GM23338 (cell line): ENCODE measurements around the gene BAZ1B. TPM values are rescaled to one million over a fixed set of nuclear protein-coding genes. Genes with fewer than 3 reads are reported as not detected.

Experiments used
- ATAC-seq: fragments of 200-7000 bp; cut with Tn5 transposase; 3 replicates; pipeline ENCODE4 v1.9.1; 2020
- DNase-seq: peaks from one replicate; pipeline ENCODE4 v3.0.0-alpha.2; 2015; ENCODE audit warnings: low spot score
- H2AFZ ChIP-seq: fragments of 200-600 bp; sonication (generic); 2 replicates; pipeline ENCODE4 v1.8.0; 2016; ENCODE audit warnings: antibody characterized with exemption, mild to moderate bottlenecking, moderate library complexity
- H3F3A ChIP-seq: fragments of 200-600 bp; sonication (generic); replicated peaks from 2 replicates; pipeline ENCODE4 v1.8.0; 2017; ENCODE audit warnings: antibody characterized with exemption, mixed run types, low read depth
- H3K27ac ChIP-seq: fragments of 200-600 bp; sonication (generic); 2 replicates; pipeline ENCODE4 v1.6.1; 2016; ENCODE audit warnings: low read depth
- H3K27me3 ChIP-seq: fragments of 200-600 bp; sonication (generic); 2 replicates; pipeline ENCODE4 v1.8.0; 2016; ENCODE audit warnings: mild to moderate bottlenecking, mixed run types, moderate library complexity; ENCODE audit not compliant: insufficient read depth
- H3K36me3 ChIP-seq: fragments of 200-600 bp; sonication (generic); 2 replicates; pipeline ENCODE4 v1.8.0; 2016; ENCODE audit warnings: mild to moderate bottlenecking; ENCODE audit not compliant: insufficient read depth
- H3K4me1 ChIP-seq: fragments of 200-600 bp; sonication (generic); 2 replicates; pipeline ENCODE4 v1.8.0; 2016; ENCODE audit warnings: mild to moderate bottlenecking, moderate library complexity; ENCODE audit not compliant: insufficient read depth
- H3K4me2 ChIP-seq: fragments of 200-600 bp; sonication (generic); 2 replicates; pipeline ENCODE4 v1.7.1; 2017; ENCODE audit warnings: mixed run types
- H3K4me3 ChIP-seq: fragments of 200-600 bp; sonication (generic); 2 replicates; pipeline ENCODE4 v1.6.1; 2016; ENCODE audit warnings: mixed run types
- H3K79me2 ChIP-seq: fragments of 200-600 bp; sonication (generic); replicated peaks from 2 replicates; pipeline ENCODE4 v1.8.0; 2017; ENCODE audit warnings: mild to moderate bottlenecking; ENCODE audit not compliant: insufficient read depth
- H3K9me2 ChIP-seq: fragments of 200-600 bp; sonication (generic); 2 replicates; pipeline ENCODE4 v1.8.0; 2017; ENCODE audit not compliant: insufficient read depth
- H4K20me1 ChIP-seq: fragments of 200-600 bp; sonication (generic); replicated peaks from 2 replicates; pipeline ENCODE4 v1.8.0; 2017; ENCODE audit warnings: mild to moderate bottlenecking; ENCODE audit not compliant: insufficient read depth
- H3K27ac Mint-ChIP-seq: 2 replicates; pipeline ENCODE4 v1.8.0; 2020; ENCODE audit warnings: inconsistent platforms, mild to moderate bottlenecking, moderate library complexity, mixed read lengths
- H3K27me3 Mint-ChIP-seq: 3 replicates; pipeline ENCODE4 v1.8.0; 2022; ENCODE audit warnings: low read depth, mild to moderate bottlenecking, moderate library complexity, mixed read lengths, inconsistent platforms; ENCODE audit not compliant: insufficient read depth, poor library complexity
- H3K36me3 Mint-ChIP-seq: 3 replicates; pipeline ENCODE4 v1.8.0; 2021; ENCODE audit warnings: low read depth, mild to moderate bottlenecking, inconsistent platforms, moderate library complexity, mixed read lengths
- H3K4me1 Mint-ChIP-seq: 3 replicates; pipeline ENCODE4 v1.8.0; 2020; ENCODE audit warnings: mild to moderate bottlenecking, inconsistent platforms, mixed read lengths
- H3K4me3 Mint-ChIP-seq: 3 replicates; pipeline ENCODE4 v1.8.0; 2021; ENCODE audit warnings: moderate library complexity, mild to moderate bottlenecking, inconsistent platforms, mixed read lengths
- H3K9me3 Mint-ChIP-seq: 3 replicates; pipeline ENCODE4 v1.8.0; 2020; ENCODE audit warnings: moderate library complexity, mild to moderate bottlenecking, inconsistent platforms, mixed read lengths
- CREB1 ChIP-seq: fragments of 250-450 bp; sonication (Bioruptor Pico); IDR thresholded peaks from 2 replicates; pipeline ENCODE4 v1.5.0; 2020; ENCODE audit warnings: low read depth, mild to moderate bottlenecking, moderate library complexity
- CTCF ChIP-seq, 2 experiments: fragments of 200-600 bp in 1 of 2; sonication (generic) in 1 of 2; conservative IDR thresholded peaks; 2 replicates each; pipeline versions ENCODE4 v1.5.1 to v1.6.1; 2016 to 2017; ENCODE audit warnings: antibody characterized with exemption in 2 of 2, low read depth in 2 of 2, mild to moderate bottlenecking in 2 of 2, moderate library complexity in 1 of 2
- EZH2 ChIP-seq: fragments of 200-600 bp; sonication (generic); IDR thresholded peaks from one replicate; pipeline ENCODE4 v1.8.0; 2017; ENCODE audit warnings: antibody characterized with exemption, mild to moderate bottlenecking, low read depth; ENCODE audit not compliant: unreplicated experiment
- EZH2phosphoT487 ChIP-seq: fragments of 200-600 bp; sonication (generic); IDR thresholded peaks from one replicate; pipeline ENCODE4 v1.8.1; 2018; ENCODE audit warnings: antibody characterized with exemption; ENCODE audit not compliant: unreplicated experiment
- JUNB ChIP-seq: IDR thresholded peaks from one replicate; pipeline ENCODE4 v1.6.1; 2016; ENCODE audit warnings: antibody characterized with exemption; ENCODE audit not compliant: unreplicated experiment
- NANOG ChIP-seq: IDR thresholded peaks from 2 replicates; pipeline ENCODE4 v1.6.1; 2016; ENCODE audit warnings: antibody characterized with exemption, borderline replicate concordance
- POLR2AphosphoS5 ChIP-seq: IDR thresholded peaks from 2 replicates; pipeline ENCODE4 v1.6.1; 2016; ENCODE audit warnings: antibody characterized with exemption, low read depth
- STAT1 ChIP-seq: IDR thresholded peaks from one replicate; pipeline ENCODE4 v1.6.1; 2016; ENCODE audit warnings: antibody characterized with exemption; ENCODE audit not compliant: unreplicated experiment
- ZNF114 ChIP-seq: fragments of 250-450 bp; sonication (Bioruptor Pico); IDR thresholded peaks from 2 replicates; pipeline ENCODE4 v1.5.0; 2020; ENCODE audit warnings: mild to moderate bottlenecking, moderate library complexity
- ZNF331 ChIP-seq: fragments of 250-450 bp; sonication (Bioruptor Pico); IDR thresholded peaks from 2 replicates; pipeline ENCODE4 v1.5.0; 2020; ENCODE audit warnings: low read depth, mild to moderate bottlenecking, moderate library complexity
- polyA plus RNA-seq: library from polyadenylated mRNA; unstranded; fragments of >200 nt; fragmentation: Nextera tagmentation; extraction: Ambion mirVana; gene quantifications from 2 replicates; pipeline ENCODE4 v1.2.1, GENCODE V29; 2016
- total RNA-seq: library from RNA; depleted of rRNA; stranded (reverse); fragments of >200 nt; shearing (Covaris generic); gene quantifications from 2 replicates; pipeline ENCODE4 v1.2.3, GENCODE V29; 2014
- TF ChIP-seq, protein P1 (sequence below): IDR thresholded peaks from 2 replicates; pipeline ENCODE4 v1.6.1; 2016; ENCODE audit warnings: antibody characterized with exemption
- TF ChIP-seq, protein P2 (sequence below): fragments of 250-450 bp; sonication (Bioruptor Pico); IDR thresholded peaks from 2 replicates; pipeline ENCODE4 v1.5.0; 2020; ENCODE audit warnings: mild to moderate bottlenecking, moderate library complexity
- TF ChIP-seq, protein P3 (sequence below): IDR thresholded peaks from one replicate; pipeline ENCODE4 v1.6.1; 2018; ENCODE audit warnings: antibody characterized with exemption; ENCODE audit not compliant: unreplicated experiment

The BAZ1B gene
- total and polyA plus RNA-seq, 2 experiments from 2014 or later = 40.4 to 70.7 TPM

GRCh38 chr7:73530800-73531199 is 8.7 kb upstream of the BAZ1B start:
- no peak for TF ChIP-seq EZH2
- no peak for TF ChIP-seq POLR2AphosphoS5
- TF ChIP-seq, protein P1, sequence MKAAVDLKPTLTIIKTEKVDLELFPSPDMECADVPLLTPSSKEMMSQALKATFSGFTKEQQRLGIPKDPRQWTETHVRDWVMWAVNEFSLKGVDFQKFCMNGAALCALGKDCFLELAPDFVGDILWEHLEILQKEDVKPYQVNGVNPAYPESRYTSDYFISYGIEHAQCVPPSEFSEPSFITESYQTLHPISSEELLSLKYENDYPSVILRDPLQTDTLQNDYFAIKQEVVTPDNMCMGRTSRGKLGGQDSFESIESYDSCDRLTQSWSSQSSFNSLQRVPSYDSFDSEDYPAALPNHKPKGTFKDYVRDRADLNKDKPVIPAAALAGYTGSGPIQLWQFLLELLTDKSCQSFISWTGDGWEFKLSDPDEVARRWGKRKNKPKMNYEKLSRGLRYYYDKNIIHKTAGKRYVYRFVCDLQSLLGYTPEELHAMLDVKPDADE = no peak
- TF ChIP-seq EZH2phosphoT487 = no peak
- TF ChIP-seq NANOG = no peak
- TF ChIP-seq, protein P2, sequence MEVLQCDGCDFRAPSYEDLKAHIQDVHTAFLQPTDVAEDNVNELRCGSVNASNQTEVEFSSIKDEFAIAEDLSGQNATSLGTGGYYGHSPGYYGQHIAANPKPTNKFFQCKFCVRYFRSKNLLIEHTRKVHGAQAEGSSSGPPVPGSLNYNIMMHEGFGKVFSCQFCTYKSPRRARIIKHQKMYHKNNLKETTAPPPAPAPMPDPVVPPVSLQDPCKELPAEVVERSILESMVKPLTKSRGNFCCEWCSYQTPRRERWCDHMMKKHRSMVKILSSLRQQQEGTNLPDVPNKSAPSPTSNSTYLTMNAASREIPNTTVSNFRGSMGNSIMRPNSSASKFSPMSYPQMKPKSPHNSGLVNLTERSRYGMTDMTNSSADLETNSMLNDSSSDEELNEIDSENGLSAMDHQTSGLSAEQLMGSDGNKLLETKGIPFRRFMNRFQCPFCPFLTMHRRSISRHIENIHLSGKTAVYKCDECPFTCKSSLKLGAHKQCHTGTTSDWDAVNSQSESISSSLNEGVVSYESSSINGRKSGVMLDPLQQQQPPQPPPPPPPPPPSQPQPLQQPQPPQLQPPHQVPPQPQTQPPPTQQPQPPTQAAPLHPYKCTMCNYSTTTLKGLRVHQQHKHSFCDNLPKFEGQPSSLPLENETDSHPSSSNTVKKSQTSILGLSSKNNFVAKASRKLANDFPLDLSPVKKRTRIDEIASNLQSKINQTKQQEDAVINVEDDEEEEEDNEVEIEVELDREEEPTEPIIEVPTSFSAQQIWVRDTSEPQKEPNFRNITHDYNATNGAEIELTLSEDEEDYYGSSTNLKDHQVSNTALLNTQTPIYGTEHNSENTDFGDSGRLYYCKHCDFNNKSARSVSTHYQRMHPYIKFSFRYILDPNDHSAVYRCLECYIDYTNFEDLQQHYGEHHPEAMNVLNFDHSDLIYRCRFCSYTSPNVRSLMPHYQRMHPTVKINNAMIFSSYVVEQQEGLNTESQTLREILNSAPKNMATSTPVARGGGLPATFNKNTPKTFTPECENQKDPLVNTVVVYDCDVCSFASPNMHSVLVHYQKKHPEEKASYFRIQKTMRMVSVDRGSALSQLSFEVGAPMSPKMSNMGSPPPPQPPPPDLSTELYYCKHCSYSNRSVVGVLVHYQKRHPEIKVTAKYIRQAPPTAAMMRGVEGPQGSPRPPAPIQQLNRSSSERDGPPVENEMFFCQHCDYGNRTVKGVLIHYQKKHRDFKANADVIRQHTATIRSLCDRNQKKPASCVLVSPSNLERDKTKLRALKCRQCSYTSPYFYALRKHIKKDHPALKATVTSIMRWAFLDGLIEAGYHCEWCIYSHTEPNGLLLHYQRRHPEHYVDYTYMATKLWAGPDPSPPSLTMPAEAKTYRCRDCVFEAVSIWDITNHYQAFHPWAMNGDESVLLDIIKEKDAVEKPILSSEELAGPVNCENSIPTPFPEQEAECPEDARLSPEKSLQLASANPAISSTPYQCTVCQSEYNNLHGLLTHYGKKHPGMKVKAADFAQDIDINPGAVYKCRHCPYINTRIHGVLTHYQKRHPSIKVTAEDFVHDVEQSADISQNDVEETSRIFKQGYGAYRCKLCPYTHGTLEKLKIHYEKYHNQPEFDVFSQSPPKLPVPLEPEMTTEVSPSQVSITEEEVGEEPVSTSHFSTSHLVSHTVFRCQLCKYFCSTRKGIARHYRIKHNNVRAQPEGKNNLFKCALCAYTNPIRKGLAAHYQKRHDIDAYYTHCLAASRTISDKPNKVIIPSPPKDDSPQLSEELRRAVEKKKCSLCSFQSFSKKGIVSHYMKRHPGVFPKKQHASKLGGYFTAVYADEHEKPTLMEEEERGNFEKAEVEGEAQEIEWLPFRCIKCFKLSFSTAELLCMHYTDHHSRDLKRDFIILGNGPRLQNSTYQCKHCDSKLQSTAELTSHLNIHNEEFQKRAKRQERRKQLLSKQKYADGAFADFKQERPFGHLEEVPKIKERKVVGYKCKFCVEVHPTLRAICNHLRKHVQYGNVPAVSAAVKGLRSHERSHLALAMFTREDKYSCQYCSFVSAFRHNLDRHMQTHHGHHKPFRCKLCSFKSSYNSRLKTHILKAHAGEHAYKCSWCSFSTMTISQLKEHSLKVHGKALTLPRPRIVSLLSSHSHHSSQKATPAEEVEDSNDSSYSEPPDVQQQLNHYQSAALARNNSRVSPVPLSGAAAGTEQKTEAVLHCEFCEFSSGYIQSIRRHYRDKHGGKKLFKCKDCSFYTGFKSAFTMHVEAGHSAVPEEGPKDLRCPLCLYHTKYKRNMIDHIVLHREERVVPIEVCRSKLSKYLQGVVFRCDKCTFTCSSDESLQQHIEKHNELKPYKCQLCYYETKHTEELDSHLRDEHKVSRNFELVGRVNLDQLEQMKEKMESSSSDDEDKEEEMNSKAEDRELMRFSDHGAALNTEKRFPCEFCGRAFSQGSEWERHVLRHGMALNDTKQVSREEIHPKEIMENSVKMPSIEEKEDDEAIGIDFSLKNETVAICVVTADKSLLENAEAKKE (CRISPR knock-in tag) = no peak
- TF ChIP-seq, protein P3, sequence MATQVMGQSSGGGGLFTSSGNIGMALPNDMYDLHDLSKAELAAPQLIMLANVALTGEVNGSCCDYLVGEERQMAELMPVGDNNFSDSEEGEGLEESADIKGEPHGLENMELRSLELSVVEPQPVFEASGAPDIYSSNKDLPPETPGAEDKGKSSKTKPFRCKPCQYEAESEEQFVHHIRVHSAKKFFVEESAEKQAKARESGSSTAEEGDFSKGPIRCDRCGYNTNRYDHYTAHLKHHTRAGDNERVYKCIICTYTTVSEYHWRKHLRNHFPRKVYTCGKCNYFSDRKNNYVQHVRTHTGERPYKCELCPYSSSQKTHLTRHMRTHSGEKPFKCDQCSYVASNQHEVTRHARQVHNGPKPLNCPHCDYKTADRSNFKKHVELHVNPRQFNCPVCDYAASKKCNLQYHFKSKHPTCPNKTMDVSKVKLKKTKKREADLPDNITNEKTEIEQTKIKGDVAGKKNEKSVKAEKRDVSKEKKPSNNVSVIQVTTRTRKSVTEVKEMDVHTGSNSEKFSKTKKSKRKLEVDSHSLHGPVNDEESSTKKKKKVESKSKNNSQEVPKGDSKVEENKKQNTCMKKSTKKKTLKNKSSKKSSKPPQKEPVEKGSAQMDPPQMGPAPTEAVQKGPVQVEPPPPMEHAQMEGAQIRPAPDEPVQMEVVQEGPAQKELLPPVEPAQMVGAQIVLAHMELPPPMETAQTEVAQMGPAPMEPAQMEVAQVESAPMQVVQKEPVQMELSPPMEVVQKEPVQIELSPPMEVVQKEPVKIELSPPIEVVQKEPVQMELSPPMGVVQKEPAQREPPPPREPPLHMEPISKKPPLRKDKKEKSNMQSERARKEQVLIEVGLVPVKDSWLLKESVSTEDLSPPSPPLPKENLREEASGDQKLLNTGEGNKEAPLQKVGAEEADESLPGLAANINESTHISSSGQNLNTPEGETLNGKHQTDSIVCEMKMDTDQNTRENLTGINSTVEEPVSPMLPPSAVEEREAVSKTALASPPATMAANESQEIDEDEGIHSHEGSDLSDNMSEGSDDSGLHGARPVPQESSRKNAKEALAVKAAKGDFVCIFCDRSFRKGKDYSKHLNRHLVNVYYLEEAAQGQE = no peak
- no peak for TF ChIP-seq JUNB
- TF ChIP-seq CREB1 = no peak
- TF ChIP-seq CTCF (conservative IDR thresholded peaks at IDR 0.05; ENCODE audit: low read depth in 2 of 2) = no peak
- TF ChIP-seq ZNF331 (CRISPR knock-in tag) = no peak
- no peak for TF ChIP-seq STAT1
- no peak for TF ChIP-seq ZNF114
- Histone ChIP-seq H3K79me2 (no peaks in the 10 kb centered on the region), H3K4me2 (no peak overlapping the region), H3K4me3 (no peak overlapping the region), H3K27me3 (no peaks in the 10 kb centered on the region), H3F3A (no peaks in the 10 kb centered on the region), H3K36me3 (no peaks in the 10 kb centered on the region), H3K9me2 (no peaks in the 10 kb centered on the region), H3K27ac (no peak overlapping the region), H3K4me1 (peaks cover 6% of the 10 kb centered on the region; the same call in 1 of the 2 replicates), H2AFZ (no peak overlapping the region), H4K20me1 (no peaks in the 10 kb centered on the region)
- ATAC-seq (no peak), DNase-seq (no peak)
- H3K4me3 Mint-ChIP-seq = no peak overlapping the region
- peaks cover 7% of the 10 kb centered on the region for H3K27me3 Mint-ChIP-seq
- no peaks in the 10 kb centered on the region; the same call in 2 of the 3 replicates for H3K9me3 Mint-ChIP-seq
- peaks cover 7% of the 10 kb centered on the region; the same call in 2 of the 3 replicates for H3K36me3 Mint-ChIP-seq
- peaks cover 10% of the 10 kb centered on the region for H3K4me1 Mint-ChIP-seq
- H3K27ac Mint-ChIP-seq = no peak overlapping the region
